Thoracic aorta (tissue), 2 donors: ENCODE data around the gene GRIA3. TPM values are rescaled to one million over a fixed set of nuclear protein-coding genes. Genes with fewer than 3 reads are reported as not detected.

Experiments
- ATAC-seq: fragments of 150-250 bp; one replicate; pipeline ENCODE4 v1.8.0; 2017; ENCODE audit warnings: low read depth; ENCODE audit not compliant: insufficient number of reproducible peaks, low FRiP score
- DNase-seq: peaks from one replicate; pipeline ENCODE4 v3.0.0-alpha.2; 2020; ENCODE audit warnings: low spot score
- H3K27ac ChIP-seq, 2 donors: fragments of 200-600 bp; sonication (generic); 1 replicate in 1 of 2; 2 replicates in 1 of 2; pipeline ENCODE4 v1.5.1; 2016; ENCODE audit warnings: mild to moderate bottlenecking in 2 of 2, moderate library complexity in 2 of 2
- H3K27me3 ChIP-seq: fragments of 200-600 bp; sonication (generic); replicated peaks from 2 replicates; pipeline ENCODE4 v1.6.0; 2016; ENCODE audit warnings: mild to moderate bottlenecking; ENCODE audit not compliant: insufficient read depth
- H3K36me3 ChIP-seq: fragments of 200-600 bp; sonication (generic); one replicate; pipeline ENCODE4 v1.5.1; 2016
- H3K4me1 ChIP-seq, 2 donors: fragments of 200-600 bp; sonication (generic); 1 replicate in 1 of 2; 2 replicates in 1 of 2; pipeline versions ENCODE4 v1.5.1 to v1.6.0; 2016; ENCODE audit warnings: low read depth in 2 of 2, mild to moderate bottlenecking in 1 of 2; ENCODE audit not compliant: control insufficient read depth in 1 of 2
- H3K4me3 ChIP-seq: fragments of 200-600 bp; sonication (generic); 2 replicates; pipeline ENCODE4 v1.5.1; 2016; ENCODE audit warnings: mild to moderate bottlenecking
- H3K9me3 ChIP-seq: fragments of 200-600 bp; sonication (generic); 2 replicates; pipeline ENCODE4 v1.5.1; 2016
- total RNA-seq, 2 donors: library from RNA; depleted of rRNA; stranded (reverse); fragments of >200 nt; gene quantifications; one replicate each; pipeline versions ENCODE4 v1.1.0 to v1.2.3, GENCODE V29; 2016
- TF ChIP-seq, protein P1 (sequence below): fragments of 200-600 bp; sonication (generic); IDR thresholded peaks from one replicate; pipeline ENCODE4 v1.5.1; 2019; ENCODE audit warnings: antibody characterized with exemption

Gene GRIA3
- total RNA-seq, 2 donors from 2014 or later, result 6.0 to 7.9 TPM

DNA sequence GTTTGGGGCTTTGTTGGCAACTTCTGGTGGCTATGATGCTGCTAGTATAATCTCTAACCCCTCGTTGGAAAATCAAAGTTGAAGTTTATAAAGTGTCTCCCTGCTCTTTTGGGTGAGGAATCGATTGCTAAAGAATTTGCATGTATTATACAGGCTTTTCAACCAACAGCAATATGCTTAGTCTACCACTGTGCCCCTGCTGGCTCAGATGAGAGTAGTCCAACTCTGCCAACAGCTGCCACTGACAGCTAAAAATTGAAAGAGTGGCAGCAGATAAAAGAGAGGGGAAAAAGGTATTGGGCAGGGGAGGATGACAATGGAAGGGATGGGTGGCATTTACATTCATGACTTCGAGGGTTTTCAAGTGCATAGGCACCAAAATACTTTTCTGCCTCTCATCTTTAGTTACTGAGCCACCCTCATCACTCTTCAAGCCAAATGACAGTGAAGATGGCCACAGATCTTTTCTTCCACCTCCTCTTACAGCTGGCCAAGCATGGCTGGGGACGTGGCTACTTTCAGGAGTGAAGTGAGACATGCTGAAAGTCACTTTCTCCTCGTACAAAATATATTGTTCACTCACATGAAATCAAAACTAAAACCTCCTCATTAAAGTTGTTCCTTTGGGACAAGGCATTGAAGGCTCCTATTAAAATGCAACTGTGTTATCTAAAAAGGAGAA is 2.7 kb upstream of the GRIA3 start:
- DNase-seq, result no peak
- Histone ChIP-seq H3K27ac (no peak overlapping the region), H3K4me1 (no peaks in the 10 kb centered on the region), H3K9me3 (no peaks in the 10 kb centered on the region), H3K27me3 (no peaks in the 10 kb centered on the region), H3K36me3 (no peaks in the 10 kb centered on the region), H3K4me3 (no peak overlapping the region)
- TF ChIP-seq, protein P1, sequence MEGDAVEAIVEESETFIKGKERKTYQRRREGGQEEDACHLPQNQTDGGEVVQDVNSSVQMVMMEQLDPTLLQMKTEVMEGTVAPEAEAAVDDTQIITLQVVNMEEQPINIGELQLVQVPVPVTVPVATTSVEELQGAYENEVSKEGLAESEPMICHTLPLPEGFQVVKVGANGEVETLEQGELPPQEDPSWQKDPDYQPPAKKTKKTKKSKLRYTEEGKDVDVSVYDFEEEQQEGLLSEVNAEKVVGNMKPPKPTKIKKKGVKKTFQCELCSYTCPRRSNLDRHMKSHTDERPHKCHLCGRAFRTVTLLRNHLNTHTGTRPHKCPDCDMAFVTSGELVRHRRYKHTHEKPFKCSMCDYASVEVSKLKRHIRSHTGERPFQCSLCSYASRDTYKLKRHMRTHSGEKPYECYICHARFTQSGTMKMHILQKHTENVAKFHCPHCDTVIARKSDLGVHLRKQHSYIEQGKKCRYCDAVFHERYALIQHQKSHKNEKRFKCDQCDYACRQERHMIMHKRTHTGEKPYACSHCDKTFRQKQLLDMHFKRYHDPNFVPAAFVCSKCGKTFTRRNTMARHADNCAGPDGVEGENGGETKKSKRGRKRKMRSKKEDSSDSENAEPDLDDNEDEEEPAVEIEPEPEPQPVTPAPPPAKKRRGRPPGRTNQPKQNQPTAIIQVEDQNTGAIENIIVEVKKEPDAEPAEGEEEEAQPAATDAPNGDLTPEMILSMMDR, result no peak
- no peak for ATAC-seq

DNA sequence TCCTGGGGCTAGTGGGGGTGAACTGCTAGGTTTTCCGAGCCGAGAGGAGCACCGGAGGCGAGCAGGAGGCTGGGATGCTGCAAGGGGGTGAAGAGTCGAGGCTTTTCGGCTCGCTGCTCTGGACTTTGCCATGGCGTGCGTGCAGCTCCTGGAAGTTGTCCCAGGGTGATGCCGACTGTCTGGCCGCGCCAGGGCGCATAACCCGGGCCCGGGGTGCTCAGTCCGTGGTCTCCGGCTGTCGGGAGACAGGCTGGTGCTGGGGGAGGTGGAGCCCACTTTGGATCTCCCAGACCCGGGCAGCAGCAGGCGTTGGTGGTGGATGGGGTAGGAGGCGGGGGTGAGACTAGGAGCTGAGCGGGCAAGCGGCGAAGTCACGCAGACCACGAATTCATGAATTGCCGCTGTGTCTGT is 793 bp downstream of the GRIA3 start:
- Histone ChIP-seq H3K27me3 (no peaks in the 10 kb centered on the region), H3K4me1 (no peaks in the 10 kb centered on the region), H3K9me3 (no peaks in the 10 kb centered on the region), H3K4me3 (peak overlapping the region; percentile 72), H3K27ac (peak overlapping the region in 1 of 2 donors; percentile 49), H3K36me3 (no peaks in the 10 kb centered on the region)
- TF ChIP-seq, protein P1, result no peak
- ATAC-seq, result no peak
- DNase-seq, result no peak

DNA sequence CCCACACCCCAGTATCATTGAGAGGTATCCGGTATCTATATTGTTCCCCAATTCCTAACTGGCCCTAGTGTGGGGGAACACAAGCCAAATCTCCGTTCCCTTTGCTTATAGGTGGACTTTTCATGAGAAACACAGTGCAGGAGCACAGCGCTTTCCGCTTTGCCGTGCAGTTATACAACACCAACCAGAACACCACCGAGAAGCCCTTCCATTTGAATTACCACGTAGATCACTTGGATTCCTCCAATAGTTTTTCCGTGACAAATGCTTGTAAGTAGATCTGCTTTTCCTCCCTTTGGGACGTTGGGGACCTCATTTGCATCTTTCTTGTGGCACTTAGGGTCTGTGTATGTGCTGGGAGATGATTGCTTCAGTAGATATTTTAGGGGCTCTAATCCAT is 1.6 kb downstream of the GRIA3 start:
- H3K27ac ChIP-seq, result peak overlapping the region in 1 of 2 donors; percentile 49
- H3K4me1 ChIP-seq, result no peaks in the 10 kb centered on the region
- no peak for DNase-seq
- H3K36me3 ChIP-seq, result no peaks in the 10 kb centered on the region
- ATAC-seq, result no peak
- TF ChIP-seq, protein P1, result no peak
- H3K27me3 ChIP-seq, result no peaks in the 10 kb centered on the region
- H3K9me3 ChIP-seq, result no peaks in the 10 kb centered on the region
- H3K4me3 ChIP-seq, result peak overlapping the region; percentile 72

DNA sequence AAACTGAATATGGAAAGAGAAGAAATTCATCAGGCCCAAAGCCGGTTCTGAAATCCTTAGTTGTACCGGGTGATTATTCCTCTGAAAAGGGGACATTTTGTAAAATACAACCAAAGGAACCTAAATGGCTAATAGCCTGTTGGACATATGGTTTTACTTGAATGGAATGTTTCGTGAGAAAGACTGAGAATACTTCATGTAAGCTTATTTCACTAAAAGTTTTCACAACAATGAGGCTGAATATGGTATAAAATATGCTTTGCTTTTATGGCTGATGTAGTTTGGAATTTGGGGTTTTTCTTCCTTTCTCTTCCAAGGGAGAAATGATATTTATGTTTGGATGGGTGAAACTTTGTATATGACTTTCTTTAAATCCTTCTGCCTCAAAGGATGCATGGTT is 2.7 kb downstream of the GRIA3 start:
- no peaks in the 10 kb centered on the region for H3K4me1 ChIP-seq
- H3K9me3 ChIP-seq, result no peaks in the 10 kb centered on the region
- TF ChIP-seq, protein P1, result no peak
- H3K27me3 ChIP-seq, result no peaks in the 10 kb centered on the region
- no peak for DNase-seq
- H3K36me3 ChIP-seq, result no peaks in the 10 kb centered on the region
- ATAC-seq, result no peak
- no peak overlapping the region for H3K27ac ChIP-seq
- no peak overlapping the region for H3K4me3 ChIP-seq

DNA sequence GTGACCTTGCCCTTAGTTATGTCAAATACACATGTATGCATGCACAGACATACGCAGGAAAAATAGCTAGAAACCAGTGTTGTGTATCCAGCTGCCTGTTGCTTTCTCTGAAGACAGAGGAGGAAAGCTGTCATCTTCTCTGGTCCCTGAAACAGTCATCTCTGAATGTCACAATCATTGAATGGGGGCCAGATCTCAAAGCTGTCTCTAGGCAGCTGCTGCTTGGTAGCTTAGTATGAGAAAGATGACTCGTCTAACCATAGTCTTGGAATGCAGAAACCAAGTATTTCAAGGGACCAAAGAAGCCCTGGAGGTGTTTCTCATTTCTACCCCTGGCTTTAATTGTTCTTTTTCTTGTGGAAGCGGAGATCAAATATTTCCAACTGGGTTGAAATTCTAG is 4.0 kb downstream of the GRIA3 start:
- no peaks in the 10 kb centered on the region for H3K36me3 ChIP-seq
- H3K27me3 ChIP-seq, result no peaks in the 10 kb centered on the region
- H3K4me3 ChIP-seq, result no peak overlapping the region
- DNase-seq, result no peak
- H3K9me3 ChIP-seq, result no peaks in the 10 kb centered on the region
- TF ChIP-seq, protein P1, result no peak
- ATAC-seq, result no peak
- H3K27ac ChIP-seq, result no peak overlapping the region
- no peaks in the 10 kb centered on the region for H3K4me1 ChIP-seq
